ENCODE results near the gene HRC.

HRC gene

DNA sequence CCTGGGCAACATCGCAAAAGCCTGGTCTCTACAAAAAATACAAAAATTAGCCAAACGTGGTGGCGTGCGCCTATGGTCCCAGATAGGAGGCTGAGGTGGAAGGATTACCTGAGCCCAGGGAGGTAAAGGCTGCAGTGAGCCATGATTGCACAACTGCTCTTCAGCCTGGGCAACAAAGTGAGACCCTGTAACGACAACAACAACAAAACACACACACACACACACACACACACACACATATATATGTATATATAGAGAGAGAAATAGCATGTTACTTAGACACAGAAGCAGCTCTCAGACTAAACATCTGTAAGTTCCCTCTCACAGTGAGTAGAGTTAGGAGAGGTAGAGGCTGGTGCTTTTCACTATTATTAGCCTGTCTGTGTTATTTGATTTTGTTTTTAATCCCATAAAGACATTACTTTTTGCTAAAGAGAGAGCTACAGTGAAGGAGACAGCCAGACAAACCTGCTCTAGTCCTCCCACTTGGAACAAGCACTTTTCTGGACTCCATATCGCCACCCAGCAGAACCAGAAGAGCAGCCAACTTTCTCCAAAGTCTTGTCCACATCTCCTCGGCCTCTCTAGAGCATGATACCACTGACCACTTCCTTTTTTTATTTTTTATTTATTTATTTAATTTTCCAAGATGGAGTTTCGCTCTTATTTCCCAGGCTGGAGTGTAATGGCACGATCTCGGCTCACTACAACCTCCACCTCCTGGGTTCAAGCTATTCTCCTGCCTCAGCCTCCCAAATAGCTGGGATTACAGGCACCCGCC, 43.8 kb downstream of the HRC start:
- no peak for DNase-seq

- DNase-seq = no peak
Observed at GRCh38 chr19:49110567-49110966, 44.6 kb downstream of the HRC start.

DNA sequence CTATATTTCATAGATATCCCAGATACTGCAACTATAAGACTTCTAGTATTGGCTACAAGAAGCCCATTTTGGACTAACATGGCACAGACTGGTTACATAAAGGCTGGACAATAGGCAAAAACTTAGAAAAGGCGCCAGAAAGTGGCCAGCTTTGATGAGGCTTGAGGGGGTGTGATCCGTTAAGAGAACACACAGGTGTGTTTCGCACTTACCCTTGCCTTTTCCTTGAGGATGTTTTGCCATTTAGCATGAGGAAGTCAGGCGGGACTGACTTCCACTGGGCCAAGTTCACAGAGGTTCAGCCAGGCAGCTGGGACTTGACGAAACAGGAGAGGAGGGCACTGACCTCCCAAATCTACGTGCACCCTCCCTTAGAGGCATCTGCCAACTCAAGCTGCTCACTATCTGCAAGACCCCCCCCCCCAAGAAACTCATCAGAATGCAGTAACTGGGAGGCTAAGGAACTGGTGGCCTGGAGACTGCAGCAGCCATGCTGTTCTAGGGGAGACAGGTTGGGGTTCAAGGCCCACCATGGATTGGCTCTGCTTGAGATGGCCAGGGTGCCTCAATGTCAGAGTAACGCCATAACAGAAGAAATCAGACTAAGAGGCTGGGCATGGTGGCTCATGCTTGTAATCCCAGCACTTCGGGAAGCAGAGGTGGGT, 45.5 kb downstream of the HRC start:
- DNase-seq = no peak

DNA sequence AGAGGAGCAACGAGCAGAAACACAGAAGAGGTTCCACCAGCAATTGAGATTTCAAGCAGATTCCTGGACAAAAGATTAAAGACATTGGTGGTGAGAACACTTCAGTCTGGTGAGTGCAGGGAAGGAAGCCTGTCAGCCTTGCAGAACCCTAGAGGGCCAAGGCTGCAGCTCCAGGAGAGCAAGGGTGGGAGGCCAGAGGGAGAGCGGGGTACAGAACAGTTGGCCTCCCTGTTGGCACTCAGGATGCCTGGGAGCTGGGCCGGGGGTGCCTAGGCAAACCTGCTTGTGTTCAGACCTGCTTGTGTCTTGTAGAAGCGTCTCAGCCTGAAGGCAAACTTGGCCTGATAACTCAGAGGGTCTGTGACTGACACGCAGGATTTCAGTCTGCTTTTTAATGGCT, 46.1 kb downstream of the HRC start:
- no peak for DNase-seq

DNA sequence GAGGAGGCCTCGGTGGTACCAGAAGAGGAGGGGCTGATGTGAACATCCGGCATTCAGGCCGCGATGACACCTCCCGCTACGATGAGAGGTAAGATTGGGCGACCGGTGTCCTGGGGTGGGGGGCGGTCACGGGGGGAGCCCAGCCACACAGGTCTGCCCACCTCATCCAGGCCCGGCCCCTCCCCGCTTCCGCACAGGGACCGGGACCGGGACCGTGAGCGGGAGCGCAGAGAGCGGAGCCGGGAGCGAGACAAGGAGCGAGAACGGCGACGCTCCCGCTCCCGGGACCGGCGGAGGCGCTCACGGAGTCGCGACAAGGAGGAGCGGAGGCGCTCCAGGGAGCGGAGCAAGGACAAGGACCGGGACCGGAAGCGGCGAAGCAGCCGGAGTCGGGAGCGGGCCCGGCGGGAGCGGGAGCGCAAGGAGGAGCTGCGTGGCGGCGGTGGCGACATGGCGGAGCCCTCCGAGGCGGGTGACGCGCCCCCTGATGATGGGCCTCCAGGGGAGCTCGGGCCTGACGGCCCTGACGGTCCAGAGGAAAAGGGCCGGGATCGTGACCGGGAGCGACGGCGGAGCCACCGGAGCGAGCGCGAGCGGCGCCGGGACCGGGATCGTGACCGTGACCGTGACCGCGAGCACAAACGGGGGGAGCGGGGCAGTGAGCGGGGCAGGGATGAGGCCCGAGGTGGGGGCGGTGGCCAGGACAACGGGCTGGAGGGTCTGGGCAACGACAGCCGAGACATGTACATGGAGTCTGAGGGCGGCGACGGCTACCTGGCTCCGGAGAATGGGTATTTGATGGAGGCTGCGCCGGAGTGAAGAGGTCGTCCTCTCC, 47.4 kb downstream of the HRC start:
- no peak for DNase-seq

DNA sequence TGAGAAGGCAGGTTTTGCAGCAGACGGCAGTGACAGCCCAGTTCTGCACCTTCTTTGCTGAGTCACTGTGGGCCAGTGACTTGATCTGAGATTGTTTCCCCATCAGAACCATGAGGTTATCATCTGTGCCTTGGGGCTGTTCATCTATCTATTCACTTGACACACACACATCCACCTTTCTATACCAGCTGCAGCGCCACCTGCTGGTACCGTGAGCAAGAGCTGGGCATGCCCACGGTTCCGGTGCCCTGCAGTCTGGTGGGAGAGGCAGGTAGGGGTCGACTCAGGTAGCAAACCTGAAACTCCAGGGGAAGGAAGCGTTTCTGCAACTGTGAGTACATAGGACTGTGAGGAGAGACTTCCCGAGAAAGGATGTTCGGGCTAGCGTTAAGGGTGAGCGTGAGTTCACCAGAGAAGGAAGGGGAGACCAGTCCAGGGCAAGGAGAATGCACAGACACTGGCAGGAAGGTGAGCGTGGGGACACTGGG, 48.5 kb downstream of the HRC start:
- DNase-seq = peak; percentile 59 to 68

DNA sequence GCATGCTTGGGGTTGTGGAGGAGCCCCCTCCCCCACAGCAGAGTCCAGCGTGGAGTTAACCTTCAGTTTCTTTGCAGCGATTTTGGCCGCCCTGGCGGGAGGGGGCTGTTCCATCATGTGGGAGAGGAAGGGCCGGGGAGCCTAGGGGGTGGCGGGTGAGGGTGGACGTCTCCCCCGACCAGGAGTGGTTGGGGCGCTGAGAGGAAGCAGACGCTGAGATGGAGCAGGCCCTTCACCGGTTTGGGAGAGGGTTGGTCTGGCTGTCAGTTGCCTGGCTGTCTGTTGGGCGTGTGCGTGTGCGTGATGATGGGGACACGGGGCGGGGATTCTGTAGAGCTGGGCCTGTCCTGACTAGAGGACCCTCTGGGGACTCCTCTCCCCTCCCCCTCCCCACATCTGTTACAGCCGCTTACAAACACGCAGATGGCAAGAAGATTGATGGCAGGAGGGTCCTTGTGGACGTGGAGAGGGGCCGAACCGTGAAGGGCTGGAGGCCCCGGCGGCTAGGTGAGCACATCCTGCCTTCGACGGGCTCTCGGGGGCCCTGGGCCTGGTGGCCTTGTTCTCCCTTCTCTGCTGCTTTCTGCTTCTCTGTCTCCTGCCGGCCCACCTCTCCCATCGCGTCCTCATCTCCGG, 50.8 kb downstream of the HRC start:
- DNase-seq = no peak

GRCh38 chr19:49103331-49104085, 51.7 kb downstream of the HRC start:
- no peak for DNase-seq

GRCh38 chr19:49102303-49102702, 52.9 kb downstream of the HRC start:
- DNase-seq = no peak
